Hematopoietic multipotent progenitor cell treated with erythropoietin and hydrocortisone succinate and interleukin-3 and kit ligand, for 8 days (in vitro differentiated cells): ENCODE results near the gene RNF207.
"Not testable (repeated sequence)": the region's sequence is repeated elsewhere in the genome, so short reads cannot be mapped to it uniquely, and the experiment has no call there.

Experiments
- DNase-seq: peaks from one replicate; pipeline ENCODE4 v3.0.0-alpha.2; 2015

Gene RNF207

GRCh38 chr1:6200188-6200809 is 5.6 kb upstream of the RNF207 start:
- no peak for DNase-seq

- DNase-seq = no peak
These were observed 3.7 kb upstream of the RNF207 start for GRCh38 chr1:6202256-6202655.

GRCh38 chr1:6206520-6206855 is 569 bp downstream of the RNF207 start:
- no peak for DNase-seq

GRCh38 chr1:6207075-6207885 is 1.4 kb downstream of the RNF207 start:
- DNase-seq = no peak

GRCh38 chr1:6207921-6208320 is 2.0 kb downstream of the RNF207 start:
- no peak for DNase-seq

GRCh38 chr1:6208723-6209660 is 3.1 kb downstream of the RNF207 start:
- peak; percentile 45 for DNase-seq

GRCh38 chr1:6209661-6210580 is 4.0 kb downstream of the RNF207 start:
- no peak for DNase-seq

GRCh38 chr1:6210591-6211355 is 4.9 kb downstream of the RNF207 start:
- no peak for DNase-seq

- no peak for DNase-seq
These were observed 5.8 kb downstream of the RNF207 start for GRCh38 chr1:6211731-6212130.

- no peak for DNase-seq
These were observed 6.5 kb downstream of the RNF207 start for GRCh38 chr1:6212193-6212959.

GRCh38 chr1:6218375-6219164 is 12.7 kb downstream of the RNF207 start:
- DNase-seq = no peak

- not testable (repeated sequence) for DNase-seq
These were observed 13.7 kb downstream of the RNF207 start for GRCh38 chr1:6219641-6220040.

GRCh38 chr1:6220236-6220635 is 14.3 kb downstream of the RNF207 start:
- DNase-seq = no peak

GRCh38 chr1:6221210-6221784 is 15.4 kb downstream of the RNF207 start:
- DNase-seq = no peak

- DNase-seq = no peak
These were observed 16.7 kb downstream of the RNF207 start for GRCh38 chr1:6222636-6223035.

GRCh38 chr1:6223617-6224016 is 17.7 kb downstream of the RNF207 start:
- DNase-seq = no peak

- DNase-seq = no peak
These were observed 18.8 kb downstream of the RNF207 start for GRCh38 chr1:6224718-6225117.

GRCh38 chr1:6225651-6226050 is 19.7 kb downstream of the RNF207 start:
- no peak for DNase-seq

GRCh38 chr1:6233376-6233775 is 27.5 kb downstream of the RNF207 start:
- DNase-seq = no peak
